Neural cell (in vitro differentiated cells): Measurements from ENCODE around the gene AFTPH. TPM values are rescaled to one million over a fixed set of nuclear protein-coding genes. Genes with fewer than 3 reads are reported as not detected.

Experiments
- H2AFZ ChIP-seq: fragments of 200-600, 300-800 bp; sonication (generic), shearing (Covaris generic); 2 replicates; pipeline ENCODE4 v1.6.0; 2014; ENCODE audit warnings: low read depth, mild to moderate bottlenecking, antibody characterized with exemption, low read length, moderate library complexity
- H3F3A ChIP-seq: fragments of 200-600 bp; shearing (Covaris generic); 2 replicates; pipeline ENCODE4 v1.6.1; 2016; ENCODE audit warnings: mild to moderate bottlenecking, moderate library complexity, mixed read lengths, antibody characterized with exemption, low read length; ENCODE audit not compliant: insufficient read depth, poor library complexity, severe bottlenecking
- H3K27ac ChIP-seq: fragments of 200-600, 300-800 bp; sonication (generic), shearing (Covaris generic); 2 replicates; pipeline ENCODE4 v1.5.1; 2014; ENCODE audit warnings: mild to moderate bottlenecking, low read length, moderate library complexity
- H3K27me3 ChIP-seq: fragments of 300-800, 200-600 bp; sonication (generic), shearing (Covaris generic); 2 replicates; pipeline ENCODE4 v1.6.0; 2014; ENCODE audit warnings: mild to moderate bottlenecking, low read depth, low read length, moderate library complexity; ENCODE audit not compliant: insufficient read depth
- H3K36me3 ChIP-seq: fragments of 300-800, 200-600 bp; sonication (generic), shearing (Covaris generic); 2 replicates; pipeline ENCODE4 v1.5.1; 2014; ENCODE audit warnings: mild to moderate bottlenecking, antibody characterized with exemption, low read length, moderate library complexity; ENCODE audit not compliant: insufficient read depth
- H3K4me2 ChIP-seq: fragments of 300-800, 200-600 bp; sonication (generic), shearing (Covaris generic); 2 replicates; pipeline ENCODE4 v1.6.0; 2014; ENCODE audit warnings: mild to moderate bottlenecking, low read length
- H3K4me3 ChIP-seq: fragments of 300-800, 200-600 bp; sonication (generic), shearing (Covaris generic); 2 replicates; pipeline ENCODE4 v1.5.1; 2014; ENCODE audit warnings: mild to moderate bottlenecking, low read length, moderate library complexity
- H3K79me2 ChIP-seq: fragments of 200-600 bp; shearing (Covaris generic); replicated peaks from 2 replicates; pipeline ENCODE4 v1.6.0; 2014; ENCODE audit warnings: mild to moderate bottlenecking, low read length, moderate library complexity; ENCODE audit not compliant: insufficient read depth
- H3K9ac ChIP-seq: fragments of 300-800, 200-600 bp; sonication (generic), shearing (Covaris generic); 2 replicates; pipeline ENCODE4 v1.6.1; 2016; ENCODE audit warnings: mild to moderate bottlenecking, low read length, mixed read lengths
- H3K9me2 ChIP-seq: fragments of 200-600 bp; shearing (Covaris generic); 2 replicates; pipeline ENCODE4 v1.6.1; 2016; ENCODE audit warnings: mild to moderate bottlenecking, low read length, mixed read lengths; ENCODE audit not compliant: insufficient read depth
- H3K9me3 ChIP-seq: fragments of 200-600, 300-800 bp; sonication (generic), shearing (Covaris generic); 2 replicates; pipeline ENCODE4 v1.6.1; 2016; ENCODE audit warnings: mild to moderate bottlenecking, mixed run types, low read length, moderate library complexity, mixed read lengths
- H4K20me1 ChIP-seq: fragments of 200-600 bp; shearing (Covaris generic); 2 replicates; pipeline ENCODE4 v1.6.1; 2016; ENCODE audit warnings: mild to moderate bottlenecking, mixed run types; ENCODE audit not compliant: insufficient read depth
- CTCF ChIP-seq: fragments of 450-650 bp; IDR thresholded peaks from 2 replicates; pipeline ENCODE4 v1.5.1; 2014; ENCODE audit warnings: antibody characterized with exemption, mild to moderate bottlenecking, moderate library complexity; ENCODE audit not compliant: poor library complexity, severe bottlenecking
- EP300 ChIP-seq: fragments of 450-650 bp; conservative IDR thresholded peaks from 2 replicates; pipeline ENCODE4 v1.6.1; 2014; ENCODE audit warnings: antibody characterized with exemption, mild to moderate bottlenecking, moderate library complexity; ENCODE audit not compliant: poor library complexity, severe bottlenecking
- EZH2 ChIP-seq: fragments of 200-600, 300-800 bp; shearing (Covaris generic), sonication (generic); IDR thresholded peaks from 2 replicates; pipeline ENCODE4 v1.6.1; 2014; ENCODE audit warnings: antibody characterized with exemption, low read length, borderline replicate concordance, mild to moderate bottlenecking; ENCODE audit not compliant: insufficient read depth, poor library complexity, severe bottlenecking
- MXI1 ChIP-seq: fragments of 450-650 bp; conservative IDR thresholded peaks from 2 replicates; pipeline ENCODE4 v1.6.1; 2014; ENCODE audit warnings: antibody characterized with exemption, mild to moderate bottlenecking; ENCODE audit not compliant: poor library complexity, severe bottlenecking
- POLR2AphosphoS5 ChIP-seq: IDR thresholded peaks from 2 replicates; pipeline ENCODE4 v1.6.1; 2012
- RAD21 ChIP-seq: fragments of 450-650 bp; conservative IDR thresholded peaks from 2 replicates; pipeline ENCODE4 v1.6.1; 2014; ENCODE audit warnings: antibody characterized with exemption, mild to moderate bottlenecking, moderate library complexity
- REST ChIP-seq: IDR thresholded peaks from 2 replicates; pipeline ENCODE4 v1.6.1; 2012; ENCODE audit warnings: borderline replicate concordance
- SMC3 ChIP-seq: fragments of 450-650 bp; conservative IDR thresholded peaks from 2 replicates; pipeline ENCODE4 v1.6.1; 2014; ENCODE audit warnings: antibody characterized with exemption, mild to moderate bottlenecking, moderate library complexity; ENCODE audit not compliant: poor library complexity
- TAF1 ChIP-seq: IDR thresholded peaks from 2 replicates; pipeline ENCODE4 v1.6.1; 2012; ENCODE audit warnings: low read depth
- polyA plus RNA-seq: library from polyadenylated mRNA; depleted of rRNA; stranded (reverse); fragments of >200 nt; gene quantifications from 2 replicates; pipeline ENCODE4 v1.2.3, GENCODE V29; 2014

AFTPH gene
- polyA plus RNA-seq, 1 donor from 2014 or later, result 63.0 TPM

GRCh38 chr2:64581018-64581417, 56.9 kb downstream of the AFTPH start:
- Histone ChIP-seq H3K9me3 (no peaks in the 10 kb centered on the region), H3K9ac (no peak overlapping the region), H3K9me2 (no peaks in the 10 kb centered on the region), H3F3A (no peaks in the 10 kb centered on the region), H4K20me1 (no peaks in the 10 kb centered on the region), H3K4me3 (no peak overlapping the region), H2AFZ (no peak overlapping the region), H3K27me3 (no peaks in the 10 kb centered on the region), H3K79me2 (no peaks in the 10 kb centered on the region), H3K36me3 (no peaks in the 10 kb centered on the region), H3K4me2 (no peak overlapping the region), H3K27ac (no peak overlapping the region)
- no peak for TF ChIP-seq EZH2
- no peak for TF ChIP-seq SMC3
- TF ChIP-seq CTCF, result no peak
- no peak for TF ChIP-seq RAD21
- TF ChIP-seq REST, result no peak
- no peak for TF ChIP-seq MXI1
- no peak for TF ChIP-seq EP300
- no peak for TF ChIP-seq POLR2AphosphoS5
- no peak for TF ChIP-seq TAF1

- Histone ChIP-seq H3K9me2 (no peaks in the 10 kb centered on the region), H3K4me2 (no peak overlapping the region), H3K9me3 (no peaks in the 10 kb centered on the region), H3K27me3 (no peaks in the 10 kb centered on the region), H2AFZ (no peak overlapping the region), H3K4me3 (no peak overlapping the region), H3K36me3 (no peaks in the 10 kb centered on the region), H3F3A (no peaks in the 10 kb centered on the region), H3K9ac (no peak overlapping the region), H3K79me2 (no peaks in the 10 kb centered on the region), H4K20me1 (no peaks in the 10 kb centered on the region), H3K27ac (no peak overlapping the region)
- TF ChIP-seq CTCF (no peak), RAD21 (no peak), SMC3 (no peak), REST (no peak), EP300 (no peak), POLR2AphosphoS5 (no peak), EZH2 (no peak), TAF1 (no peak), MXI1 (no peak)
Observed at GRCh38 chr2:64581777-64582539, 57.8 kb downstream of the AFTPH start.
